GM19395 (cell line): ENCODE results near the gene NAALADL2.

ENCODE experiments used
- ATAC-seq: cut with Tn5 transposase; IDR thresholded peaks from one replicate; pipeline ENCODE4 v1.9.1; 2021; ENCODE audit warnings: mild to moderate bottlenecking, moderate library complexity; ENCODE audit not compliant: unreplicated experiment

Gene NAALADL2

DNA sequence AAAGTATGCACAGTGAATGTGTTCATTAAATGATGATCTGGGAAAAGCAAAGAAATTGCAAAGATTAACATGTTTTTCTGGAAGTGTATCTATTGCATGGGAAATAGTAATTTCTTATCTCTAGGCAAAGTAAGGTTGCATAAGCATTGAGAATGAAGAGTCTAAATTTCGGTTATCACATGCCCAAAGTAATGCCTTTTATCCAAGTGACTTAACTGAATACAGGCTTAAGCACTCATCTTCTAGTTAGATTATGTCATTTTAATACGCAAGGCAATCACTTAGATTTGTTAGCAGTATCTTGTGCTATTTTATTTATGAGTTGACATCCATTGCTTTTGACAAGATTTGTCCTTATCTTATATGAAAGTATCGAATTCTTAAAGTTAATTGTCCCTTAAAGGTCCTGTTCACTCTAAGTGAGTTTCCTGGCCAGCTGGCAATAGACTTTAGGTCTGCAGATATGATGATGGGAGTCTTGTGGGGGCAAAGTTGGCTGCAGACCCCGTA, 100.5 kb downstream of the NAALADL2 start:
- ATAC-seq, result no peak

DNA sequence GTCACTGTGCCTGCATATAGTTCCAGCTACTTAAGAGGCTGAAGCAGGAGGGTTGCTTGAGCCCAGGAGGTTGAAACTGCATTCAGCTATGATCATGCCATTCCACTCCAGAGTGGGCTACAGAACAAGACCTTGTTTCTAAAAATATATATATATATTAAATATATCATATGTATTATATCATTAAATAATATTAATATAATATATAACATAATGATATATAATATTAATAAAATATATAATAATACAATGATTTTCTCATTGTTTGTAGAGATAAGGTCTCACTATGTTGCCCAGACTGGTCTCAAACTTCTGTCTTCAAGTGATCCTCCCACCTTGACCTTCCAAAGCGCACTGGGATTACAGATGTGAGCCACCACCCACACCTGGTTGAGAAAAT, 101.8 kb downstream of the NAALADL2 start:
- no peak for ATAC-seq

GRCh38 chr3:174973465-174973864, 114.3 kb downstream of the NAALADL2 start:
- no peak for ATAC-seq

DNA sequence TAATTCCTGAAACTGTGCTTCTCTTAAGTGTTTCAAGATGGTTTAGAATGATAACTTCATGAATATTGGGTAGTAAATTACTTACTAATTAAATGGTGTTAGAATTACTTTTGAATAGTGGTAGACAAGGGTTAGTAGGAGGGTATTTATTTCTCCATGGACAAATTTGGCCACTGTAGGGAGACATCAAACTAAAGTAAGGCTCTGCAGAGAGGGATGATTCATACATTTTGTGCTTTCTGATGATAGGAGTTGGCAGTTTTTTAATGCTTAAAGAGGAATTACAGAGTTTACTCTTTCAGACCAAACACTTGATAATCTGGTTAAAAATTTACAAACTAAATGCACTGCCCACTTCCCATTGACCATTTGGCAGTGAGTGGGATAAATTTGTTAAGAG, 127.6 kb downstream of the NAALADL2 start:
- no peak for ATAC-seq

- no peak for ATAC-seq
These were observed 142.0 kb downstream of the NAALADL2 start for GRCh38 chr3:175001091-175001490.

- ATAC-seq, result no peak
These were observed 143.6 kb downstream of the NAALADL2 start for GRCh38 chr3:175002732-175003143.

DNA sequence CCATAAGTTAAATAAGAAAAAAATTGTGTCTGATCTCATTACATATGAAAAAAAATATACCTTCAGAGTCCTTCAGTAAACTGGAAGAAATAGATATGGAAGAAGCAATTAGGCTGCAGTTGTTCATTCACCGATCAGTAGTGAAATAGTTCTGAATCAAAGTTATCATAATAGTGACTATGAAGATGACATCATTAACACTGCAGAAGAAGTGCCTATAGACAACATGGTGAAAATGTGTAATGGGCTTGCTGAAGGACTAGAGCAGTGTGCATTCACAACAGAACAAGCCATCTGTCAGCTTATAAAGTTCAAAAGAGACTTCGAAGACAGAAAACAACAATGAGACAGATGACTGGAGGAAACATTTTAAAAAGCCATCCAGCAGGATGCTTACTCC, 144.5 kb downstream of the NAALADL2 start:
- no peak for ATAC-seq

DNA sequence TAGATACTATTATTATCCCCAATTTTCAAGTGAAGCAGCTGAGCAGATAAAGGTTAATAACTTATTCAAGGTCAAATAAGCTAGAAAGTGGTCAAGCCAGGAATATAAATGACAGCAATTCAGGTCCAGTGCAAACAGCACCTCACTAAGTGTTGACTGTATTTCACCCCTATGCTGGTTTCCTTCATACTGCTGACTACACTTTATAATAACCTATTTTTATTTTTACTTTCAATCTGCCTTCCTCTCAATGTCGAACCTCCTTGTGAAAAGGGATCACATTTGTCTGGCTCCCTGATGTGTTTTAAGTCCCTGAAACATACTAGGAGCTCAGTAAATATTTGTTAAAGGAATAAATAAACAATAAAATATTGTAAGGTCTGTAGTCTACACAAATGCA, 146.1 kb downstream of the NAALADL2 start:
- ATAC-seq, result no peak

- no peak for ATAC-seq
These were observed 146.7 kb downstream of the NAALADL2 start for GRCh38 chr3:175005881-175006280.

GRCh38 chr3:175007306-175007705, 148.2 kb downstream of the NAALADL2 start:
- no peak for ATAC-seq

DNA sequence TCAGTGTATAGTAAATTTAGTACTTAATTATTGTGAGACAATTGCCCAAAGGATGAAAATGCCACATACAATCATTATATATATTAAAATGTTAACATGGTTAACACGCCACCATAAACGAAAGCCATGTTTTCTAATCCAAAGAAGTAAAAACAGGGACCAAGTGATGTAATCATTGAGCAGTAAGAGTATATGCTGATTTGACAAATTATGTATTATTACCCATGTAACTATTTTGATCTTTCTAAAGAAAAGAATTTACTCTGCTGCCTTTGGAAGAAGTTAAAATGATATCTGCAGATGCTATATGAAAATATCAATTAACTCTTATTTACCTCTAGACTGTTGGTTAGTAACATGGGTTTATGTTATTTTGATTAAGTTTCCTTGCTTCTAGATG, 150.2 kb downstream of the NAALADL2 start:
- no peak for ATAC-seq

DNA sequence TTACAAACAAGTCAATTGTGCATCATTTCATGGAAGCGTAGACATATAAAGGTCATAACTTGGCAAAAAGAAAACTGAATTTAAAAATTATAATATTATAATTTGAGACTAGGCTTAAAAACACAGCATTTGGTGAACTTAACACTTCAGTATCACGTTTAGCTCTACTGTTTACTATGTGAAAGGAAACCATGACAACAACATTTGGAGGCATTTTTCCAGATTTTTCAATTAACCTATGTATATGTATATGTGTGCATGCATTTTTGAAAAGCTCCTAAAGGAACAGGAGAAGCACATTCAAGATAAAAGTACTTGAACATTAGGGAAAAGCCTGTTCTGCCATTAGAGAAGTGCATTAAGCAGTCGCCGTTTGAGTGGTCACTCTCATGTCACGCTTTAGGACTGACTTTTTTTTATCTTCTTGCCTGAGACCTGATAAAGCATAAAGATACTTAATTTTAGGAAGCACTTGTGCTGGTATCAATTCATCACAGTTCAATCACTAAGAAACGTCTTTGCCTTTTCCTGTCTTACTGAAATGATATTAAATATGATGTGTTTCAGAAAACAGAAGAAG, 156.0 kb downstream of the NAALADL2 start:
- ATAC-seq, result no peak

DNA sequence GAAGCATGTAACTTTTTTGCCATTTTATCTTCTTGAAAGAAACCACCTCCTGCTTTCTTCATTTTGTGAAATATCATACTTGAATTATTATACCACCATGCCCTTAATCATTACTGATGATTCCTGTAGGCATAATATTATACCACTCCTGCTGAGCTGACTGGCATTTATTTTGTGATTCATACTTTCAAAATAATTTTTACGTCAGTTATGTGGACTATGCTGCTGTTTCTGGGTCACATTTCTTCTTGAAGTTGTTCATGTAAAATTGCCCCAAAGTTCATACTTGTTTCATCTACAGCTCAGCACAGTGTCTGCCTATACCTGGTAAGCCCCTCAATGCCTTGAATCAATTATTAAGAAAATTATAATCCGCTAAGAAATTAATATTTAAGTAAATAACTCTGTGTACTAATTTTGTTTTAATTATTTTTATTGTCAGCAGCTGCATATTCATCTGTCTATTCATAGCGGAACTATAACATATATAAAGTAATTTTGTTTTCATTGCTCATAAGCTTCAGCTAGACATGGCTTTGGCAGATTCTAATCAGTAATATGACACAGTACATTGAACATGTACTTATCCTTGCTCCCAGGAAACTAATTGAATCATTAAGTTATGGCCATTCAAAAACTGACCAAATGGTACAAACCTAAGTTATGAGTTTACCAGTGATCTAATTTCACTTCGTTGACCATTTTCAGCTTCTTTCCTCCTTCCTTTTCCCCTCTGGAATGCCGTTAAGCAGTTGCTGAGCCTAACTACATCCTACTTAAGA, 160.0 kb downstream of the NAALADL2 start:
- no peak for ATAC-seq

GRCh38 chr3:175020101-175020500, 161.0 kb downstream of the NAALADL2 start:
- no peak for ATAC-seq

DNA sequence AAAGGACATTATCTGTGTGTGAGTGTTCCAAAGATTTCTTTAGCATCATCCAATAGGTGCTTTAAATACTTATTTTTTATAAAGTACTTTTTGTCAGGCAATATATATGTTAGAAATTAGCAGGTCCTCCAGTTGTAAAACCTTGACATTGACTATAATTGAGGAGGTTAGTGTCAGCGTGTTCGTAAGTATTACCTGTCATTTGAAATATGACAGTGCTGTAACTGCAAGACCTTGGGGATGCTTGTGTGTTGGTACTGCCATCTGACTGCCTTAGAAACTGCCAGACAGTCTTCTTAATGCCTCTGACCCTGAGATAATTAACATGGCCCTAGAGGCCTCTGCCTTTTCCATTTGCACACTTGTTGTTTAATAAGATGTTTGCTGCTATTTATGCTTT, 170.7 kb downstream of the NAALADL2 start:
- ATAC-seq, result no peak

- no peak for ATAC-seq
These were observed 180.7 kb downstream of the NAALADL2 start for GRCh38 chr3:175039875-175040274.

GRCh38 chr3:175041369-175041768, 182.2 kb downstream of the NAALADL2 start:
- ATAC-seq, result no peak

DNA sequence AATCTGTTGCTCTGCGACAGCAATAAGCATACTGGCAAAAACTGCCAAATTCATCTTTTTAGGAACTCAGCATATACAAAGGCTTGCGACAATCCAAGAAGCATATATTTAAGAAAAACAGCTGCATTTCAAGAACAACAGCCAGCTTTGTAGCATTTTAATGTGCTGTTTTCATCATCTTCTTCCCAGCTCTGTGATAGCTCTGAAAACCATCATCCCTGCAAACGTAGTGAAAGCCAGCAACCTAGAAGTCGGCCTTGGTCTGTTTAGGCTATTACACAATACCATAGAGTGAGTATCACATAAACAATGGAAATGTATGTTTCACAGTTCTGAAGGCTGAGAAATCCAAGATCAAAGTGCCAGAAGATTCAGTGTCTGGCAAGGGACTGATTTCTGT, 187.5 kb downstream of the NAALADL2 start:
- ATAC-seq, result no peak

DNA sequence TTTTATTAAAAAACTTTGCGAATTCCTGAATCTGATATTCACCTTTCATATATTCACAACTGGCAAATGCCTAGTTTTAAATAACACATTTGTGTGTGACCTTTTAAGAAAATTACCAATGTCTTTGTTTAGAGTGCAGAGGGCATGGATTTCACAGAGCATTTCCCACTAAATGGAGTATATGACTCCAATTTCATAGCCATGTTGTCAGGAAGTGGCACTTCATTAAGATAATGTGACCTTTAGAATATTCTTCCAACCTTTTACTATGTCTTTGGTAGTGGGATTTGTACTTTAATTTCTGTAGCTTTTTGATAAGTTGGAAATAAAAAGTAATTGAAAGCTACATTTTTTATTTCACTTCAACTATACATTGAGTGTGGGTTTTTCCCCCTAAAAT, 188.7 kb downstream of the NAALADL2 start:
- no peak for ATAC-seq

GRCh38 chr3:175057401-175057800, 198.3 kb downstream of the NAALADL2 start:
- no peak for ATAC-seq

GRCh38 chr3:175059788-175060187, 200.7 kb downstream of the NAALADL2 start:
- no peak for ATAC-seq

DNA sequence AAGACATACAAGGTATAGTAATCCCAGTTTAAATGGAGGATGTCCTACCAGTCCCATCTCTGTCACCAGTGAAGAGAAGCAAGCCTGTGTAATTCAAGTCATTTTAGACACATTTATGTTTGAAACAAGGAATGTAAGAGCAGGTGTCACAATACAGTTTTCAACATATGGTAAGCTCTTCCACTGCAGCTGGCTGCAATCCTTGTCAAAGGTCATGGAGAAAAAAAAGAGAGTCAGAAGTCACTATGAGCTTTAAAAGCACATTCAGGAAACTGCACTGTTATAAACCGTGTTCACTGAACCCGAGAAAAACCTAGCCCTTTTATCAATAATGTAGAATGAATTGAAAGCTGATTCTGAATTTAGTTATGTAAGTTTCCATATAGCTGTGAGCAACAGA, 206.4 kb downstream of the NAALADL2 start:
- no peak for ATAC-seq
